ENCODE results near the gene DBF4B. TPM values are rescaled to one million over a fixed set of nuclear protein-coding genes. Genes with fewer than 3 reads are reported as not detected.

Gene DBF4B, protein sequence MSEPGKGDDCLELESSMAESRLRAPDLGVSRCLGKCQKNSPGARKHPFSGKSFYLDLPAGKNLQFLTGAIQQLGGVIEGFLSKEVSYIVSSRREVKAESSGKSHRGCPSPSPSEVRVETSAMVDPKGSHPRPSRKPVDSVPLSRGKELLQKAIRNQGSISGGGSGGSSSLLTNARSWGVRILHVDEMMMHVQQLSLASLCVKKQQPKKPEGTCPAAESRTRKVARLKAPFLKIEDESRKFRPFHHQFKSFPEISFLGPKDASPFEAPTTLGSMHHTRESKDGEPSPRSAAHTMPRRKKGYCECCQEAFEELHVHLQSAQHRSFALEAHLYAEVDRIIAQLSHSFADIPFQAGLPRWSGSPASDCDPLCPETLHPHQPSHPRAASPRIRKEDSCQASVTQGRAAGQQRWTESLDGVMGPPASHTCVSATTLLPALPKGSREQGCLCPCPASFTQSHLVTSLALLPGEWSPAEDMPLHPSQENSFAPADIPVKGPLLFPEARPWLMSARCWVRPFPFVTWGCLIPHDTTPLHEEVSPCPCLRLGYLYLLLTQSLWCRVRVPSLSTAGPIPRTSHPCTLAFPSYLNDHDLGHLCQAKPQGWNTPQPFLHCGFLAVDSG
- 1.8 and 8.6 TPM in 2 replicates for total RNA-seq

GRCh38 chr17:44708401-44709263, at the start of gene DBF4B:
TSS of gene DBF4B (plus strand) at chr17:44708665. CDS start at chr17:44708821, 156 bp downstream.

GRCh38 chr17:44689477-44690217, 18.8 kb upstream of the DBF4B start, which contains the start of gene CCDC43:
TSS of gene CCDC43 (minus strand) at chr17:44689776. CDS start at chr17:44689753, 23 bp downstream.

GRCh38 chr17:44758414-44759085, 50.1 kb downstream of the DBF4B start, which contains the start of gene ADAM11:
TSS of gene ADAM11 (plus strand) at chr17:44758988. CDS start at chr17:44759200, 212 bp downstream.

Other genes starting within 250 kb of the DBF4B start
- 15.4 and 28.5 TPM in 2 replicates for gene GPATCH8, start 205.3 kb upstream of the DBF4B start, total RNA-seq
- gene FZD2, start 151.2 kb upstream of the DBF4B start, total RNA-seq = 22.7 and 35.1 TPM in 2 replicates
- gene MEIOC, start 52.2 kb upstream of the DBF4B start, total RNA-seq = 0.15 and 0.66 TPM in 2 replicates
- 27.5 and 40.6 TPM in 2 replicates for gene CCDC43, start 18.9 kb upstream of the DBF4B start, total RNA-seq
- 0.44 and 0.99 TPM in 2 replicates for gene ADAM11, start 50.3 kb downstream of the DBF4B start, total RNA-seq
- 10.4 and 25.9 TPM in 2 replicates for gene GJC1, start 121.6 kb downstream of the DBF4B start, total RNA-seq
- not detected in 2 replicates for gene HIGD1B, start 139.2 kb downstream of the DBF4B start, total RNA-seq
- 86.7 and 122 TPM in 2 replicates for gene EFTUD2, start 190.8 kb downstream of the DBF4B start, total RNA-seq
- 0.15 TPM in 1 of 2 replicates, not detected in the other for gene GFAP, start 206.8 kb downstream of the DBF4B start, total RNA-seq
- gene KIF18B, start 239.1 kb downstream of the DBF4B start, total RNA-seq = 0.50 and 6.7 TPM in 2 replicates